ENCODE data around the gene PTPN6. TPM values are rescaled to one million over a fixed set of nuclear protein-coding genes. Genes with fewer than 3 reads are reported as not detected.

Gene PTPN6
- total RNA-seq, 1 experiment from 2014 or later: 28.4 TPM

GRCh38 chr12:6967651-6968100, 16.5 kb downstream of the PTPN6 start:
- Histone ChIP-seq H3F3A (ENCODE audit: low read length, unreplicated experiment) (peaks cover 4% of the 10 kb centered on the region), H3K4me3 (ENCODE audit: low read length) (no peak overlapping the region), H3K27ac (ENCODE audit: low read length) (no peak overlapping the region), H3K9me3 (ENCODE audit: low read length) (no peaks in the 10 kb centered on the region), H3K9ac (ENCODE audit: low read length) (no peak overlapping the region), H3K9me2 (replicated peaks; ENCODE audit: low read length) (no peaks in the 10 kb centered on the region), H3K79me2 (ENCODE audit: low read length) (peaks cover 49% of the 10 kb centered on the region), H3K27me3 (ENCODE audit: low read length) (no peaks in the 10 kb centered on the region), H2AFZ (ENCODE audit: low read length) (no peak overlapping the region), H3K4me2 (ENCODE audit: low read length) (0 out of 2 replicates have a peak overlapping the region, but pooled peaks have one; percentile 100), H3K4me1 (ENCODE audit: insufficient read depth, low read length) (peaks cover 24% of the 10 kb centered on the region), H3K36me3 (ENCODE audit: low read depth, low read length) (peaks cover 41% of the 10 kb centered on the region), H4K20me1 (ENCODE audit: low read length) (no peaks in the 10 kb centered on the region)
- intact Hi-C loops (cut with micrococcal nuclease): no loop called here
- DNase-seq: no peak
- CTCF ChIA-PET: no interaction called here
- TF ChIP-seq EZH2phosphoT487 (IDR thresholded peaks at IDR 0.05; ENCODE audit: borderline replicate concordance, low read length): no peak
- TF ChIP-seq CTCF (conservative IDR thresholded peaks at IDR 0.05; ENCODE audit: low read depth, low read length): no peak
- no peak for TF ChIP-seq EZH2 (IDR thresholded peaks at IDR 0.05; ENCODE audit: low read length, unreplicated experiment)
- no peak for ATAC-seq
- BruUV-seq (replicated peaks): no TSS peak
- POLR2A ChIA-PET (ENCODE audit: unreplicated experiment): no interaction called here

DNA sequence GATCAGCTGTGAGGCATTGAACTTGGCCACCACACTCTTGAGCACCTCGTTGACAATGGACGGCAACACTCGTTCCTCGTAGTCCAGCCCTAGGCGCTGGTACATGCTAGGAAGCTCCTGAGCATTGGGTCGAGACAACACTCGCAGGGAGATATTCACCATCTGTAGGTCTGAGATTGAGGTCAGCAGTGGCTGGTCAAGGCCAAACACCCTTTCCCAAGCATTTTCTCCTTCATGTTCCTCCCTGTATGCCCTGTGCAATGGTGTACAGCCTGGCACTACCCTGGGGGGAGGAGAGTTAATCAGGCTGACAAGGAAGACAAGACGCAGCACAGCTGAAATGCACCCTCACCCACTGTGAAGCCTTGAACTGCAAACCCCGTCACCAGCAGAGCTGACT, 17.3 kb downstream of the PTPN6 start:
- Histone ChIP-seq H3K27me3 (ENCODE audit: low read length) (no peaks in the 10 kb centered on the region), H3K36me3 (ENCODE audit: low read depth, low read length) (peaks cover 41% of the 10 kb centered on the region), H3K9me2 (replicated peaks; ENCODE audit: low read length) (no peaks in the 10 kb centered on the region), H3K79me2 (ENCODE audit: low read length) (peaks cover 55% of the 10 kb centered on the region), H3F3A (ENCODE audit: low read length, unreplicated experiment) (peaks cover 4% of the 10 kb centered on the region), H3K4me1 (ENCODE audit: insufficient read depth, low read length) (peaks cover 25% of the 10 kb centered on the region), H3K4me2 (ENCODE audit: low read length) (peak overlapping the region; percentile 100), H3K9me3 (ENCODE audit: low read length) (no peaks in the 10 kb centered on the region), H2AFZ (ENCODE audit: low read length) (no peak overlapping the region), H3K9ac (ENCODE audit: low read length) (no peak overlapping the region), H3K27ac (ENCODE audit: low read length) (no peak overlapping the region), H4K20me1 (ENCODE audit: low read length) (no peaks in the 10 kb centered on the region), H3K4me3 (ENCODE audit: low read length) (peak overlapping the region; percentile 98)
- intact Hi-C loops (cut with micrococcal nuclease): no loop called here
- DNase-seq (no peak), ATAC-seq (no peak)
- no TSS peak for BruUV-seq (replicated peaks)
- ChIA-PET POLR2A (ENCODE audit: unreplicated experiment) (no interaction called here), CTCF (interaction anchor here (1.1 kb wide), 1 partner anchor 24 kb away, joined by 3 read pairs; no protein-coding TSS in a partner anchor)
- TF ChIP-seq EZH2phosphoT487 (IDR thresholded peaks at IDR 0.05; ENCODE audit: borderline replicate concordance, low read length): no peak
- no peak for TF ChIP-seq CTCF (conservative IDR thresholded peaks at IDR 0.05; ENCODE audit: low read depth, low read length)
- no peak for TF ChIP-seq EZH2 (IDR thresholded peaks at IDR 0.05; ENCODE audit: low read length, unreplicated experiment)

GRCh38 chr12:6970096-6970527, 19.0 kb downstream of the PTPN6 start:
- intact Hi-C loops (cut with micrococcal nuclease): loop anchor here (5.0 kb wide), 1 partner anchor 47 kb away; the partner anchor contains the start of gene LPCAT3
- CTCF ChIA-PET: no interaction called here

More at GRCh38 chr12:6970096-6970527, 19.0 kb downstream of the PTPN6 start:
- peak; percentile 19 for ATAC-seq
- peaks cover 25% of the 10 kb centered on the region for H3K4me1 ChIP-seq (ENCODE audit: insufficient read depth, low read length)
- H3K9me3 ChIP-seq (ENCODE audit: low read length): no peaks in the 10 kb centered on the region
- H3K79me2 ChIP-seq (ENCODE audit: low read length): peaks cover 55% of the 10 kb centered on the region
- peak overlapping the region; percentile 100 for H3K9ac ChIP-seq (ENCODE audit: low read length)
- TF ChIP-seq CTCF (conservative IDR thresholded peaks at IDR 0.05; ENCODE audit: low read depth, low read length) (no peak), EZH2phosphoT487 (IDR thresholded peaks at IDR 0.05; ENCODE audit: borderline replicate concordance, low read length) (no peak), EZH2 (IDR thresholded peaks at IDR 0.05; ENCODE audit: low read length, unreplicated experiment) (no peak)
- peak overlapping the region; percentile 80 for H2AFZ ChIP-seq (ENCODE audit: low read length)
- peak overlapping the region; percentile 98 for H3K4me3 ChIP-seq (ENCODE audit: low read length)
- BruUV-seq (replicated peaks): TSS peak; percentile 32
- peaks cover 4% of the 10 kb centered on the region for H3F3A ChIP-seq (ENCODE audit: low read length, unreplicated experiment)
- POLR2A ChIA-PET (ENCODE audit: unreplicated experiment): no interaction called here
- no peaks in the 10 kb centered on the region for H4K20me1 ChIP-seq (ENCODE audit: low read length)
- H3K4me2 ChIP-seq (ENCODE audit: low read length): peak overlapping the region; percentile 100
- peak overlapping the region; percentile 66 for H3K27ac ChIP-seq (ENCODE audit: low read length)
- no peaks in the 10 kb centered on the region for H3K9me2 ChIP-seq (replicated peaks; ENCODE audit: low read length)
- peaks cover 50% of the 10 kb centered on the region for H3K36me3 ChIP-seq (ENCODE audit: low read depth, low read length)
- no peak for DNase-seq
- no peaks in the 10 kb centered on the region for H3K27me3 ChIP-seq (ENCODE audit: low read length)
